Osteoblast (primary cell): ENCODE measurements around the gene FBXW12. TPM values are rescaled to one million over a fixed set of nuclear protein-coding genes. Genes with fewer than 3 reads are reported as not detected.
A peak's percentile ranks its signal among the peaks of the same experiment; 100 is the strongest.

Experiments used
- DNase-seq: peaks from one replicate; pipeline ENCODE4 v3.0.0; 2011; ENCODE audit warnings: low spot score, mixed read lengths; ENCODE audit not compliant: insufficient read length; ENCODE audit errors: missing footprints
- H2AFZ ChIP-seq: 2 replicates; pipeline ENCODE4 v1.6.0; 2011; ENCODE audit warnings: mild to moderate bottlenecking, low read length
- H3K27ac ChIP-seq: 2 replicates; pipeline ENCODE4 v1.5.1; 2011; ENCODE audit warnings: mild to moderate bottlenecking, low read depth, low read length, moderate library complexity
- H3K27me3 ChIP-seq: 2 replicates; pipeline ENCODE4 v1.6.0; 2012; ENCODE audit warnings: mild to moderate bottlenecking, control low read depth, inconsistent platforms, low read length, moderate library complexity; ENCODE audit not compliant: insufficient read depth
- H3K36me3 ChIP-seq: 2 replicates; pipeline ENCODE4 v1.5.1; 2011; ENCODE audit warnings: mild to moderate bottlenecking, low read length, control low read depth, moderate library complexity; ENCODE audit not compliant: insufficient read depth
- H3K4me1 ChIP-seq: 2 replicates; pipeline ENCODE4 v1.5.1; 2011; ENCODE audit warnings: mild to moderate bottlenecking, low read length, control low read depth, moderate library complexity; ENCODE audit not compliant: insufficient read depth
- H3K4me2 ChIP-seq: 2 replicates; pipeline ENCODE4 v1.6.0; 2011; ENCODE audit warnings: mild to moderate bottlenecking, low read length; ENCODE audit not compliant: insufficient read depth
- H3K4me3 ChIP-seq: fragments of 200-600 bp; sonication (generic); 3 replicates; pipeline ENCODE4 v1.5.1; 2012; ENCODE audit warnings: mild to moderate bottlenecking, low read length, inconsistent platforms; ENCODE audit not compliant: insufficient read depth
- H3K79me2 ChIP-seq: 2 replicates; pipeline ENCODE4 v1.6.0; 2012; ENCODE audit warnings: mild to moderate bottlenecking, low read length, control low read depth, inconsistent platforms; ENCODE audit not compliant: insufficient read depth
- H3K9me3 ChIP-seq: 2 replicates; pipeline ENCODE4 v1.5.1; 2011; ENCODE audit warnings: low read depth, low read length, control low read depth
- H4K20me1 ChIP-seq: 2 replicates; pipeline ENCODE4 v1.6.0; 2012; ENCODE audit warnings: mild to moderate bottlenecking, low read length, control low read depth; ENCODE audit not compliant: insufficient read depth
- total RNA-seq: library from RNA; depleted of rRNA; stranded (reverse); fragments of >200 nt; gene quantifications from 2 replicates; pipeline ENCODE4 v1.2.3, GENCODE V29; 2012
- TF ChIP-seq, protein P1 (sequence below): IDR thresholded peaks from 2 replicates; pipeline ENCODE4 v1.5.1; 2011; ENCODE audit warnings: mild to moderate bottlenecking, low read depth, low read length, moderate library complexity; ENCODE audit errors: extremely low read depth

FBXW12 gene
- total RNA-seq, 1 donor: not detected

DNA sequence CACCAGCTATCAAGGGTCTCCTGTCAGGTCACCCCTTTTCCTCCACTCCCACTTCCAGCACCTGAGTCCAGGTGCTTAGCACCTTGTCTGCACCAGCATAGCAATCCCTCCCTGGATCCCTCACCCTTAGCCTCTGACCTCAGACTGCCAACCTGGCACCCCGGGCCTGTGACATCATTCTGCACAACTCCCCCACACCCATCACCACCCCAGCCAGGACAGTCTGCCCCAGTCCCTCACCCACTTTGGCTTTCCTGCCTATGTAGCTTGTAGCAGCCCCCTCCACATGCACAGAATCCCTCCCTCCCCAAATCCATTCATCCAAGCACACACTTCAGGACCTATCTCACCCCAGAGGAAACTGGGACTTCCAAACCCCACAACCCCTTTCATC, 58.7 kb downstream of the FBXW12 start:
- no peak overlapping the region for H2AFZ ChIP-seq
- H3K27ac ChIP-seq: no peak overlapping the region
- no peak overlapping the region for H3K4me2 ChIP-seq
- peaks cover 12% of the 10 kb centered on the region for H4K20me1 ChIP-seq
- peaks cover 3% of the 10 kb centered on the region for H3K79me2 ChIP-seq
- H3K4me3 ChIP-seq: no peak overlapping the region
- peak; percentile 41 for DNase-seq
- H3K36me3 ChIP-seq: peaks cover 21% of the 10 kb centered on the region
- peaks cover 12% of the 10 kb centered on the region for H3K27me3 ChIP-seq
- TF ChIP-seq, protein P1, sequence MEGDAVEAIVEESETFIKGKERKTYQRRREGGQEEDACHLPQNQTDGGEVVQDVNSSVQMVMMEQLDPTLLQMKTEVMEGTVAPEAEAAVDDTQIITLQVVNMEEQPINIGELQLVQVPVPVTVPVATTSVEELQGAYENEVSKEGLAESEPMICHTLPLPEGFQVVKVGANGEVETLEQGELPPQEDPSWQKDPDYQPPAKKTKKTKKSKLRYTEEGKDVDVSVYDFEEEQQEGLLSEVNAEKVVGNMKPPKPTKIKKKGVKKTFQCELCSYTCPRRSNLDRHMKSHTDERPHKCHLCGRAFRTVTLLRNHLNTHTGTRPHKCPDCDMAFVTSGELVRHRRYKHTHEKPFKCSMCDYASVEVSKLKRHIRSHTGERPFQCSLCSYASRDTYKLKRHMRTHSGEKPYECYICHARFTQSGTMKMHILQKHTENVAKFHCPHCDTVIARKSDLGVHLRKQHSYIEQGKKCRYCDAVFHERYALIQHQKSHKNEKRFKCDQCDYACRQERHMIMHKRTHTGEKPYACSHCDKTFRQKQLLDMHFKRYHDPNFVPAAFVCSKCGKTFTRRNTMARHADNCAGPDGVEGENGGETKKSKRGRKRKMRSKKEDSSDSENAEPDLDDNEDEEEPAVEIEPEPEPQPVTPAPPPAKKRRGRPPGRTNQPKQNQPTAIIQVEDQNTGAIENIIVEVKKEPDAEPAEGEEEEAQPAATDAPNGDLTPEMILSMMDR: no peak
- H3K9me3 ChIP-seq: no peaks in the 10 kb centered on the region
- peaks cover 24% of the 10 kb centered on the region for H3K4me1 ChIP-seq

DNA sequence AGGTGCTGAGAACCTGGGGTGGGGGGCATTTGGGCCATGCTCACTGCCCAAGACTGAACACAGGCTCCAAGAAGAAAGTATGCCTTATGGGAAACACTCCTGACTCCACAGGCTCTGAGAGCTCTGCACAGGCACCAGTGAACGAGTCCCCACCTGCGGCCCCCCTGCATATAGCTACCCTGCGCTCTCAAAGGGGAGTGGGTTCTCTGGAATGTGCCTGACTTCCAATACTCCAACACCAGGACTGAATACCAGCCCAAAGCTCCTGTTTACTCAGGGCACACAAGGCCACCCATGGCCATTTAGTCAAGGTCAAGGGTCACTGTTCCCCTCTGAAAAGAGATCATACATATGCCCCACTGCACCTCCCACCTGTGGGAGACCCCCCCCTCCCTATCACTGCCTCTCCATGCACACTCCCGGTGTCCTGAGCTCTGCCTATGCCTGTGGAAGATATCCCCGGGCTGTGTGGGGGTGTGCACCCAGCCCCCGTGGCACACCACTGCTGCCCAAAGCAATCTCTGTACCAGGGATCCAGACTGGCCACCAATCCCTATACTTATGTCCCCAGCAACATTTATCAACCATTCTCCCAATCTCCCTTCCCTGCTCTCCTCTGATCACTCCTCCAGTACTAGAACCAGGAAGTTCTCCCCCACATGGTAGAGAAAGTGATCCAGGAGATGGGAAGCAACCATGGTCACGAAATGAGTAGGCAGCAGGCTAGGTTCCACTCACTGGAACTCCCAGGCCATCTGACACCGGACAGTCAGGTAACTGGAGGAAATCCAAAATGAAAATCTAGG, 59.4 kb downstream of the FBXW12 start:
- Histone ChIP-seq H3K4me3 (no peak overlapping the region), H3K4me2 (no peak overlapping the region), H3K9me3 (no peaks in the 10 kb centered on the region), H4K20me1 (peaks cover 9% of the 10 kb centered on the region), H3K79me2 (peaks cover 3% of the 10 kb centered on the region), H3K4me1 (peaks cover 24% of the 10 kb centered on the region), H3K27ac (no peak overlapping the region), H2AFZ (no peak overlapping the region), H3K36me3 (peaks cover 21% of the 10 kb centered on the region), H3K27me3 (peaks cover 12% of the 10 kb centered on the region)
- TF ChIP-seq, protein P1: no peak
- DNase-seq: peak; percentile 58

DNA sequence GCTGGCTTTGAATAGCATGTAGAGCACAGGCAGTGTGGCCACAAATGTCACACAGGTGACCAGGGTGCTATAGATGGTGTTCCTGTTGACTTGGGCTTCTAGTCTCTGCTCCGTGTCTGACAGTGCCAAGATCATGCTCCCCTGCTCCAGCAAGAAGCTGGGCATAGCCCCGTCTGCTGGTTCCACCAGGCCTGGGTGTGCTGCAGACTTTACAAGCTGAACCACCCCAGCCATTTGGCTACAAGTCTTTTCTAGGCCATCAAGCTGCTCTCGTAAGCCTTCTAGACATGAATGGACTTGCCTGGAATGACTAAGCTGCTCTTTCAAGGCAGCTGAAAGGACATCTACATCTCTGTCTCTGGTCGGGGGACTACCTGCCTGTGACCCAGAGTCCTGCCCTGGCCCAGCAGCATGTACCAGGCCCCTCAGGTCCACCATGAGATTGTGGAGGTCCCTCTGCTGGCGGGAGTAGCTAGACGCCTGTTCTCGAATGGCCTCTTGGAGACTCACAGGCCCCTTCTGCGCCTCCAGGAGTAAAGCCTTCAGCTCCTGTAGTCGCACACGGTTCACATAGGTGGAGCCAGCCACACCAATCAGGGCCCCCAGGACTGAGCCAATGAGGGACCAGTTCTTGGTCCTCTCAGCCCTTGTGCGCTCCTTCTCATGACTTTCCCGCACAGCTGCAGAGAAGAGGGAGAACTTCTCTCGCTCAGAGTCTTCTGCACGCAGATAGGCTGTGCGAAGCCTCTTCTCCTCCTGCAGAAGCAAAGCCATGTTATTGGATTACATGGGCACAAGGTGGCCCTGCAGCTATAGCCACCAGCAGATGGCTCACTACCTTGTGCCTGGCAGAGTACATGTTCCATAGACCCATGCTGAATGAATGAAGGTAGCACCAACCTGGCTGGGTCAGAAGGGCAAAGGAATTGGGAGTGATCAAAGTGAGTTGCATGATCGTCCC, 60.7 kb downstream of the FBXW12 start:
- Histone ChIP-seq H3K79me2 (peaks cover 3% of the 10 kb centered on the region), H4K20me1 (peaks cover 7% of the 10 kb centered on the region), H3K4me1 (peaks cover 17% of the 10 kb centered on the region), H3K4me2 (no peak overlapping the region), H3K36me3 (peaks cover 21% of the 10 kb centered on the region), H3K9me3 (no peaks in the 10 kb centered on the region), H2AFZ (no peak overlapping the region), H3K4me3 (no peak overlapping the region), H3K27ac (no peak overlapping the region), H3K27me3 (peaks cover 7% of the 10 kb centered on the region)
- peak; percentile 58 for DNase-seq
- TF ChIP-seq, protein P1: no peak
